Measurements from ENCODE around the gene JMJD8.

DNA sequence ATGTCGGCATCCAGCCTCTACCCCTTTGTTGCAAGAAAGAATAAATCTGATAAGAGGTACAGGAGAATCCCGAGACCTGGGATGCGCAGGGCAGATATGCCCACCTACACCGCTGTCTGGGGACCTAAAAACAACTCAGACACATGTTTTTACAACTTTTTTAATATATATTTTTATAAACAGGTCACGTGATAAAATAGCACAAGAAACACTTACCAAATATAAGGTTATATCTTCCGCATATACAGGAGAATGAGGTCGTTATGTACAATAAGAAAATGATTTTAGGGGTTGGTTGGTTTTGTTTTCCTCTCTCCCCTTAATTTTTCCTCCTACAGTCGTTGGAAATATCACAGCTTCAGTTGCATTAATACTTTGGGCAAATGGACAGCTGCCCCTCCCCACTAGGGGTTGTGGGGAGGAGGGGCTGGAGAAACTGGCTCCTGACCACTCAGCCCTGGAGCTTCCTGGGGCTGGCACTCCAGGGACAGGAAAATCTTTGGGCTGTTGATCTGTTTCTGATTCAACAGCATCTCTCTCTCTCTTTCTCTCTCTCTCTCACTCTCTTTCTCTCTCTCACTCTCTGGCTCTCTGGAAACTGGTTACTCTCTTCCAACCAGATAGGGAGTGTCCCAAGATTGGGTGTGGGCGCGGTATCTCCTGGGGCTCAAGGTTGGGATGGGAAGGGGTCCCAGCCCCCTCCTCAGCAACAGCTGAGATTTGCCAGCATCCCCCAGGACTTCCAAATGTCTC lies 8.4 kb upstream of the JMJD8 start:
- TF ChIP-seq POLR2AphosphoS5 (IDR thresholded peaks at IDR 0.05; ENCODE audit: low read depth, low read length) (no peak), TAF1 (IDR thresholded peaks at IDR 0.05; ENCODE audit: borderline replicate concordance, insufficient read depth, low read length) (no peak), SIN3A (IDR thresholded peaks at IDR 0.05; ENCODE audit: borderline replicate concordance, insufficient read depth, low read length) (no peak), FOXP2 (optimal IDR thresholded peaks at IDR 0.05; ENCODE audit: borderline replicate concordance, extremely low read depth, extremely low read length, insufficient read depth) (no peak)
- TF ChIP-seq, protein P1, sequence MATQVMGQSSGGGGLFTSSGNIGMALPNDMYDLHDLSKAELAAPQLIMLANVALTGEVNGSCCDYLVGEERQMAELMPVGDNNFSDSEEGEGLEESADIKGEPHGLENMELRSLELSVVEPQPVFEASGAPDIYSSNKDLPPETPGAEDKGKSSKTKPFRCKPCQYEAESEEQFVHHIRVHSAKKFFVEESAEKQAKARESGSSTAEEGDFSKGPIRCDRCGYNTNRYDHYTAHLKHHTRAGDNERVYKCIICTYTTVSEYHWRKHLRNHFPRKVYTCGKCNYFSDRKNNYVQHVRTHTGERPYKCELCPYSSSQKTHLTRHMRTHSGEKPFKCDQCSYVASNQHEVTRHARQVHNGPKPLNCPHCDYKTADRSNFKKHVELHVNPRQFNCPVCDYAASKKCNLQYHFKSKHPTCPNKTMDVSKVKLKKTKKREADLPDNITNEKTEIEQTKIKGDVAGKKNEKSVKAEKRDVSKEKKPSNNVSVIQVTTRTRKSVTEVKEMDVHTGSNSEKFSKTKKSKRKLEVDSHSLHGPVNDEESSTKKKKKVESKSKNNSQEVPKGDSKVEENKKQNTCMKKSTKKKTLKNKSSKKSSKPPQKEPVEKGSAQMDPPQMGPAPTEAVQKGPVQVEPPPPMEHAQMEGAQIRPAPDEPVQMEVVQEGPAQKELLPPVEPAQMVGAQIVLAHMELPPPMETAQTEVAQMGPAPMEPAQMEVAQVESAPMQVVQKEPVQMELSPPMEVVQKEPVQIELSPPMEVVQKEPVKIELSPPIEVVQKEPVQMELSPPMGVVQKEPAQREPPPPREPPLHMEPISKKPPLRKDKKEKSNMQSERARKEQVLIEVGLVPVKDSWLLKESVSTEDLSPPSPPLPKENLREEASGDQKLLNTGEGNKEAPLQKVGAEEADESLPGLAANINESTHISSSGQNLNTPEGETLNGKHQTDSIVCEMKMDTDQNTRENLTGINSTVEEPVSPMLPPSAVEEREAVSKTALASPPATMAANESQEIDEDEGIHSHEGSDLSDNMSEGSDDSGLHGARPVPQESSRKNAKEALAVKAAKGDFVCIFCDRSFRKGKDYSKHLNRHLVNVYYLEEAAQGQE (IDR thresholded peaks at IDR 0.05; ENCODE audit: insufficient read depth in 1 of 2, low read depth in 2 of 2, low read length in 2 of 2), result no peak

Data from PFSK-1 (cell line).